Neural cell (in vitro differentiated cells): ENCODE measurements around the gene MRPL24.

Experiments used
- MXI1 ChIP-seq: fragments of 450-650 bp; conservative IDR thresholded peaks from 2 replicates; pipeline ENCODE4 v1.6.1; 2014; ENCODE audit warnings: antibody characterized with exemption, mild to moderate bottlenecking; ENCODE audit not compliant: poor library complexity, severe bottlenecking
- TF ChIP-seq, protein P1 (sequence below): fragments of 450-650 bp; IDR thresholded peaks from 2 replicates; pipeline ENCODE4 v1.5.1; 2014; ENCODE audit warnings: antibody characterized with exemption, mild to moderate bottlenecking, moderate library complexity; ENCODE audit not compliant: poor library complexity, severe bottlenecking

- TF ChIP-seq, protein P1, sequence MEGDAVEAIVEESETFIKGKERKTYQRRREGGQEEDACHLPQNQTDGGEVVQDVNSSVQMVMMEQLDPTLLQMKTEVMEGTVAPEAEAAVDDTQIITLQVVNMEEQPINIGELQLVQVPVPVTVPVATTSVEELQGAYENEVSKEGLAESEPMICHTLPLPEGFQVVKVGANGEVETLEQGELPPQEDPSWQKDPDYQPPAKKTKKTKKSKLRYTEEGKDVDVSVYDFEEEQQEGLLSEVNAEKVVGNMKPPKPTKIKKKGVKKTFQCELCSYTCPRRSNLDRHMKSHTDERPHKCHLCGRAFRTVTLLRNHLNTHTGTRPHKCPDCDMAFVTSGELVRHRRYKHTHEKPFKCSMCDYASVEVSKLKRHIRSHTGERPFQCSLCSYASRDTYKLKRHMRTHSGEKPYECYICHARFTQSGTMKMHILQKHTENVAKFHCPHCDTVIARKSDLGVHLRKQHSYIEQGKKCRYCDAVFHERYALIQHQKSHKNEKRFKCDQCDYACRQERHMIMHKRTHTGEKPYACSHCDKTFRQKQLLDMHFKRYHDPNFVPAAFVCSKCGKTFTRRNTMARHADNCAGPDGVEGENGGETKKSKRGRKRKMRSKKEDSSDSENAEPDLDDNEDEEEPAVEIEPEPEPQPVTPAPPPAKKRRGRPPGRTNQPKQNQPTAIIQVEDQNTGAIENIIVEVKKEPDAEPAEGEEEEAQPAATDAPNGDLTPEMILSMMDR: no peak
- no peak for TF ChIP-seq MXI1
Observed at GRCh38 chr1:156706657-156707416, 34.1 kb downstream of the MRPL24 start.
